Fibroblast of pulmonary artery (primary cell): ENCODE results near the gene SBSN.

Experiments used
- DNase-seq: peaks from one replicate; pipeline ENCODE4 v3.0.0-alpha.2; 2010; ENCODE audit warnings: low read depth
- H3K4me3 ChIP-seq: replicated peaks from 2 replicates; pipeline ENCODE4 v1.5.1; 2011; ENCODE audit warnings: low read depth, mild to moderate bottlenecking, control low read depth, low read length, moderate library complexity
- TF ChIP-seq, protein P1 (sequence below): IDR thresholded peaks from 2 replicates; pipeline ENCODE4 v1.5.1; 2011; ENCODE audit warnings: mild to moderate bottlenecking, control low read depth, low read length, inconsistent platforms; ENCODE audit errors: missing control alignments

SBSN gene

DNA sequence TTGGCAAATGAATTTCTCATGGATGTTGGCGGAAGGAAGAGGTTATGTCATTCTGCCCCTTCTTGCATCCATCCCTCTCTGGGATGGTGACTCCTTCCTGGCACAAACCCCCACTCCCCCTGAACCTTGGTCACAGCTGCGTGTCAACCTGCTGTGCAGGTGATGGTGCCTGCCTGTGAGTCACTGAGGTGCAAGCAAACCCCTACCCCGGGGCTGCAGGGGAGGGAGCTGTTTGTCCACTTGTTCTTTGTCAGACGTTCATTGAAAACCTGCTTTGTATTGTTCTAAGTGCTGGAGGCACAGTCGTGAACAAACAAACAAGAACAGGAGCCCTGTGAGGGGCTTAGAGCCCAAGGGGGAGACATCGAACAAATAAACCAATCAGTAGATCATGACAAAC is 3.2 kb upstream of the SBSN start:
- no peak overlapping the region for H3K4me3 ChIP-seq
- TF ChIP-seq, protein P1, sequence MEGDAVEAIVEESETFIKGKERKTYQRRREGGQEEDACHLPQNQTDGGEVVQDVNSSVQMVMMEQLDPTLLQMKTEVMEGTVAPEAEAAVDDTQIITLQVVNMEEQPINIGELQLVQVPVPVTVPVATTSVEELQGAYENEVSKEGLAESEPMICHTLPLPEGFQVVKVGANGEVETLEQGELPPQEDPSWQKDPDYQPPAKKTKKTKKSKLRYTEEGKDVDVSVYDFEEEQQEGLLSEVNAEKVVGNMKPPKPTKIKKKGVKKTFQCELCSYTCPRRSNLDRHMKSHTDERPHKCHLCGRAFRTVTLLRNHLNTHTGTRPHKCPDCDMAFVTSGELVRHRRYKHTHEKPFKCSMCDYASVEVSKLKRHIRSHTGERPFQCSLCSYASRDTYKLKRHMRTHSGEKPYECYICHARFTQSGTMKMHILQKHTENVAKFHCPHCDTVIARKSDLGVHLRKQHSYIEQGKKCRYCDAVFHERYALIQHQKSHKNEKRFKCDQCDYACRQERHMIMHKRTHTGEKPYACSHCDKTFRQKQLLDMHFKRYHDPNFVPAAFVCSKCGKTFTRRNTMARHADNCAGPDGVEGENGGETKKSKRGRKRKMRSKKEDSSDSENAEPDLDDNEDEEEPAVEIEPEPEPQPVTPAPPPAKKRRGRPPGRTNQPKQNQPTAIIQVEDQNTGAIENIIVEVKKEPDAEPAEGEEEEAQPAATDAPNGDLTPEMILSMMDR: no peak
- DNase-seq: no peak

DNA sequence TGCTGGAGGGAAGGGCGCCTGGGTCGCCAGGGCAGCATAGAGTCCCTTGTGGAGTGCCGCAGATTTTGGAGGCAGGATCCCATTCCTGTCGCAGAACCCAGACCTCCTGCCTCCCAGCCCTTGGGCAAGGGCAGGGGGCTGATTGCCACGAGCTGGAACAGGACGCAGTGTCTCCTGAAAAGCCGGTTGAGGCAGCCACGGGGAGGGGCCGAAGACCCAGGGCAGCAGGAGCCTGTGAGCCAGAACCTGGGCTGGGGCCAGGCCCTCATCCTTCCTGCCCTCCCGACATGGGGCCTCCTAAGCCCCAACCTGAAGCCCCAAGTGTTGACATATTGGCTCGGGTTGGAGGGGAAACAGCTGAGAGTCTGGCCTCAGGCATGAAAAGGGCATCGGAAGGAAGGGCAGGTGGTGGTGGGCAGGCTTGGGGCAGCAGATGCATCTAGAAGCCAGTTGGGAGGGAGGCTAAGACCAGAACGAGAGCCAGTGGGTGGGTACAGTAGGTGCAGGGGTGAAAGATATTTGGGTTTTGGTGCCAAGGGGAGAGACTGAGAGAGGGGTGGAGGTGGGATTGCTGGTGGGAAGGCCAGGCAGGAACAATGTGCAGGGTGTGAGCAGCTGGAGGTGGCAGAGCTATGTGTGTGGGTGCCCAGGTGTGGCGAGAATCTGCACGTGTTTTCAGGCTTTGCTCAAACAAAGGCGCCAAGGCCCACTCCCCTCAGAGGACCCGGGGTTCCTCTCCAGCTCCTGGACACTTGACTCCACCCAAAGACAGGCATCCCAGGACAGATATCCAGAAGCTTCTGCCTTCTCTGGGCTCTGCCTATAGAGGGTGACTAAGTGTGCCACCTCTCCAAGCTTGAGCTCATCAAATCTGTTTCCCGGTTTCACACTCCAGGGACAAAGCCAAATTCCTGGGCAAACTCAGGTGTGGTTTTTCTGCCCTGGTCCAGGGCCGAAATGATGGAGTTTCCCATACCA is 1.4 kb upstream of the SBSN start:
- DNase-seq: no peak
- TF ChIP-seq, protein P1: no peak
- H3K4me3 ChIP-seq: no peak overlapping the region

DNA sequence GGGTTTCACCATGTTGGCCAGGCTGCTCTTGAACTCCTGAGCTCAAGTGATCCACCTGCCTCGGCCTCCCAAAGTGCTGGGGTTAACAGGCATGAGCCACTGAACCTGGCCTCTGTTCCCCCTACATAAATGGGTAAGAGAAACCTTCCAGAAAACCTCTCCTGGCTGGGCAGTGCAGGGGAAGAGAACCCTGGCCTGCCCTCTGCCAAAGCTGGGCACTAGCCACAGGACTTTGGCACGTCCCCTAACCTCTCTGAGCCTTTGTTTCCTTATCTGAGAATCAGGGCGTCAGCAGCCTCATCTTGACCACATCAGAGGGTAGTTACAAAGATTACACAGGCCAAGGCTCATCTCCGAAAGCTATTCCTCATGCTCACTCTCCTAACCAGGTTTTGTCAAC is 2.2 kb downstream of the SBSN start:
- DNase-seq: no peak
- TF ChIP-seq, protein P1: no peak
- H3K4me3 ChIP-seq: no peak overlapping the region

DNA sequence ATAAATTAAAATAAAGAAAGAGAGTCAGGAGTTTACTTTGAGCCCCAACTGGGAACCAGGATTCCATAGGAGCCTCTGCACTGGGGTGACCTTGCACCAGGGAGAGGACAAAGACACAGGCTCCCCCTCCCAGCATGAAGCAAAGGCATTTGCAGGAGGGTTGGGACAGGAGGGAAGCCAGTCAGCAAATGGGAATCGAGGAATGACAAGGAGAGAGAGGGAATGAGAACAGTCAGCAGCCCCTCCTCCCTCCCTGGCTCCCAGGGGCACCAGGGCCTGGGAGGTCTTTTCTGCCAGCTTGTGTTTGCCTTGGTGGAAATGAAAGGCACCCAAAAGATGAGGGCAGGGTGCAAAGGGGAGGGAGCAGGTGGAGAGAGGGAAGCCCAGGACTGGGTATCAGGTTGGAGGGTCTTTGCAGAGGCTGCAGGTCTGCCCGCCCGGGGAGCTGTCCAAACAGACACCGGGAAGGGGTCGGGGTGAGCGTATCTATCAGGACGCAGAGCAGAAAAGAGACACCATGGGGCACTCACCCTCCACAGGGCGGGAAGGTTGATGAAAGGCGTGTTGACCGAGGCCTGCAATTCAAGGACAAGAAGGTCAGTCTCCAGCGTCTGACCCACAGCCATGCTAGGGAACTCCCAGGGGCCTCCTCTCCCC is 3.8 kb downstream of the SBSN start:
- TF ChIP-seq, protein P1: no peak
- no peak overlapping the region for H3K4me3 ChIP-seq
- DNase-seq: no peak

DNA sequence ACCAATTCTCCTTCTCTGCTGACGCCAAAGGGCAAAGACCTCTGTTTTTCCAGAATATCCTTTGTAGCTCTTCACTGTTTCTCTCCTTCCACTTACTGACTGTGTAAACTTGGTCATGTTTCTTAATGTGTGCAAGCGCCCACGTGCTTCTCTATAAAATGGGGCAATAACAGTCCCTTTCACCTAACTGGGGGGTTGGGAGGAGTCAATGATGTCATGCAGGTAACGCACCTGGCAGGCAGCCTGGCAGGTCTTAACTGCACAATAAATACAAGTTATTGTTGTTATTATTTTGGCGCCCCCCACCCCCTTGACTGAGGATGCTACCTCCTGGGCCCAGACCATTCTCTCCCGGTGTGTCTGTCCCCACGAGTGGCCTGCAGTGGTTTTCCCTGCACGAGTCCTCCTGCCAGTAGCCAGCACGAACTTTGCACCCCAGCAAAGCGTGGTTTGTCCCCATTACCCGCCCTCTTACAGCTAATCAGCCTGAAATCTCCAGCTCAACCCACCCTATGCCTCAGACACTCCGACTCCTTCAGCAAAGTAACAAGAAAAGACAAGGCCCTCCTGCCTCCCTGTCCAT is 5.3 kb downstream of the SBSN start:
- DNase-seq: no peak
- TF ChIP-seq, protein P1: no peak
- H3K4me3 ChIP-seq: no peak overlapping the region

DNA sequence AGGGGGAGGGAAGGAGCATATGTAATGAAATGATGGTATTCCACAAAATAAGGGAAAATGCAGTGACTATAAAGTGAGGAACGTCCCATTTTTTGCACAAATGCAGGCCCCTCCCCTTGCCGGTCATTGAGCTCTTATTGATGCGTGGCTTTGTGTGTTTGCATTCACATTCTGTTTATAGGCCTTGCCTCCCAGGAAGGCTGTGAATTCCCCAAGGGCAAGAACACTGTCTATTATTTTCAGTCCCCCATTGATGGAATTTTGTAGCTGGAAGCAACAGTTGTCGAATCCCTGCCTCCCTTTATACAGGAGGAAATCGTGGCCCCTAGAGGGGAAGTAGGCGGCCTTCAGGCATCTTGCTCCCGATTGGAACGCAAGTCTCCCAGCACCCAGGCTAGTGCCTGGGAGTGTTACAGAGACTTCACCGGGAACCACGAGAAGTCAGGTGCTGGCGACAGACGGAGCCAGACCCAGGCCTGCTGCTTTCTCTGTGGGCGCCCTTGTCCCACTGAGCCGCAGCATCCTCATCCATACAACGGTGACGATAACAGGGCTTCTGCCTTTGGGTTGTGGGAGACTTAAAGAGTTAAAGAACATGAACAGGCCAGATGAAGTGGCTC is 6.9 kb downstream of the SBSN start:
- no peak for DNase-seq
- TF ChIP-seq, protein P1: no peak
- H3K4me3 ChIP-seq: no peak overlapping the region
